ENCODE data around the gene PDGFD. TPM values are rescaled to one million over a fixed set of nuclear protein-coding genes. Genes with fewer than 3 reads are reported as not detected.

The PDGFD gene
- total RNA-seq, 1 experiment from 2014 or later: 2.6 TPM

GRCh38 chr11:104152941-104153505 is 10.9 kb downstream of the PDGFD start (continued):
- no peak for TF ChIP-seq ARID4B (CRISPR knock-in tag; IDR thresholded peaks at IDR 0.05; ENCODE audit: borderline replicate concordance)
- no peak for TF ChIP-seq FOXJ3 (CRISPR knock-in tag; IDR thresholded peaks at IDR 0.05; ENCODE audit: borderline replicate concordance)
- no peak for TF ChIP-seq TEAD1 (CRISPR knock-in tag; IDR thresholded peaks at IDR 0.05)
- no peak for TF ChIP-seq GABPB1 (CRISPR knock-in tag; IDR thresholded peaks at IDR 0.05)

- Mint-ChIP-seq H3K27ac (no peak overlapping the region), H3K36me3 (peaks cover 6% of the 10 kb centered on the region; the same call in 1 of the 2 replicates), H3K27me3 (ENCODE audit: low read depth) (no peaks in the 10 kb centered on the region), H3K4me3 (no peak overlapping the region), H3K4me1 (peaks cover 12% of the 10 kb centered on the region), H3K9me3 (peaks cover 9% of the 10 kb centered on the region)
- ChIA-PET CTCF (interaction anchor here (1.6 kb wide), 1 partner anchor 469 kb away, joined by 5 read pairs; no protein-coding TSS in a partner anchor), POLR2A (no interaction called here)
- DNase-seq (ENCODE audit: low spot score) (no peak), ATAC-seq (no peak)
- no peak for TF ChIP-seq TEAD4 (CRISPR knock-in tag; IDR thresholded peaks at IDR 0.05)
- TF ChIP-seq GRHL2 (CRISPR knock-in tag; IDR thresholded peaks at IDR 0.05; ENCODE audit: insufficient replicate concordance, severe bottlenecking): no peak
- TF ChIP-seq MXD4 (CRISPR knock-in tag; IDR thresholded peaks at IDR 0.05; ENCODE audit: borderline replicate concordance): no peak
- no peak for TF ChIP-seq TCF7 (CRISPR knock-in tag; IDR thresholded peaks at IDR 0.05; ENCODE audit: low read depth)
- TF ChIP-seq ATF3 (CRISPR knock-in tag; conservative IDR thresholded peaks at IDR 0.05): no peak
- no peak for TF ChIP-seq ZNF425 (CRISPR knock-in tag; conservative IDR thresholded peaks at IDR 0.05)
- no peak for TF ChIP-seq FOXP4 (CRISPR knock-in tag; IDR thresholded peaks at IDR 0.05)
- no peak for TF ChIP-seq TEAD1 (CRISPR knock-in tag; IDR thresholded peaks at IDR 0.05)
- TF ChIP-seq FOXJ3 (CRISPR knock-in tag; IDR thresholded peaks at IDR 0.05; ENCODE audit: borderline replicate concordance): no peak
- no peak for TF ChIP-seq NFATC4 (CRISPR knock-in tag; IDR thresholded peaks at IDR 0.05)
- TF ChIP-seq AFF4 (CRISPR knock-in tag; IDR thresholded peaks at IDR 0.05; ENCODE audit: borderline replicate concordance): no peak
- no peak for TF ChIP-seq ZNF138 (CRISPR knock-in tag; conservative IDR thresholded peaks at IDR 0.05)
- no peak for TF ChIP-seq SP1 (CRISPR knock-in tag; conservative IDR thresholded peaks at IDR 0.05)
Observed at GRCh38 chr11:104151404-104152204, 12.3 kb downstream of the PDGFD start.

Data from WTC11 (cell line).